Esophagus squamous epithelium (tissue), 4 donors: ENCODE data around the gene ADAMTS12.

Experiments
- CTCF ChIP-seq, 6 experiments: fragments of 450-650 bp in 4 of 6; fragments of 200-600 bp in 2 of 6; sonication (generic) in 2 of 6; IDR thresholded peaks; one replicate each; pipeline ENCODE4 v1.5.1; 2016 to 2019; ENCODE audit warnings: antibody characterized with exemption in 6 of 6, mild to moderate bottlenecking in 4 of 6, moderate library complexity in 4 of 6
- POLR2A ChIP-seq, 4 donors: fragments of 450-650 bp; IDR thresholded peaks; one replicate each; pipeline ENCODE4 v1.6.1; 2017; ENCODE audit warnings: antibody characterized with exemption in 4 of 4, mild to moderate bottlenecking in 4 of 4, moderate library complexity in 3 of 4

GRCh38 chr5:33539212-33539611 lies 352.6 kb downstream of the ADAMTS12 start:
- TF ChIP-seq POLR2A (IDR thresholded peaks at IDR 0.05) (no peak), CTCF (IDR thresholded peaks at IDR 0.05) (no peak)
